Adrenal gland (tissue), 5 donors: ENCODE measurements around the gene SWT1.

Experiments used
- CTCF ChIP-seq, 6 experiments: fragments of 450-650 bp in 4 of 6; fragments of 200-600 bp in 2 of 6; sonication (generic) in 1 of 6; IDR thresholded peaks; 1 replicate in 5 of 6; 2 replicates in 1 of 6; pipeline versions ENCODE4 v1.5.1 to v1.8.0; 2016 to 2021; ENCODE audit warnings: antibody characterized with exemption in 6 of 6, mild to moderate bottlenecking in 2 of 6, moderate library complexity in 1 of 6
- POLR2A ChIP-seq, 2 donors: fragments of 450-650 bp; IDR thresholded peaks; one replicate each; pipeline ENCODE4 v1.6.1; 2017; ENCODE audit warnings: antibody characterized with exemption in 2 of 2, mild to moderate bottlenecking in 2 of 2, moderate library complexity in 1 of 2
- donor health status: DM: no; HTN: no; CAD: no.

DNA sequence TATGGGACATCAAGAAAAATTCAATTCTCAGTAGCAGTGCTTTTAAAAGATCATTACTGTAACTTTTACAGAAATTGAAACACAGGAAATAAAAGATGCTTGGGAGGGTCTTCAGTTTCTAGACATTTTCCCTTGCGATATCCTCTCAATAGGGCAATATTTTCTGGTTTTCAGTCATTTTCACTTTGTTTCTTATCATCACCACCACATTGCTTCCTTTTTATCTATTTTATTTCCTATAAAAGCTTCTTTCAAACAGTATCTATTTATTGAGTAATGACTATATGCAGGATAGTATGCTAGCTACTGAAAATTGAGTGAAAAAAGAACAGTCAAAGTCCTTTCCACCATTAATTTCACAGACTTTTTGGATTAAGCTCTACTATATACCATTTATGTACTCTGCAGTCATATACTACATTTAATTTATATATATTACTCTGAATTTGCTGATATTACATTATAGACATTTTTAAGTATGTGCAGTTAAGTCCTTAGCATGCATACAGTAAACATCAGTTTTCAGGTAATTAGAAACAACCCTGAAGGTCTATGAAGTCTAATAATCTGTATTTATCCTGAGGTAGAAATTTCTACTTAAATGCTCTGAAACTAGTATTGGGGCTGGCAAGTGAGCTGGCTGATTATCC is 18.9 kb upstream of the SWT1 start:
- TF ChIP-seq CTCF (IDR thresholded peaks at IDR 0.05) (no peak), POLR2A (IDR thresholded peaks at IDR 0.05) (no peak)
